ELF-1 (cell line): ENCODE data around the gene BABAM2.

ENCODE experiments used
- DNase-seq: peaks from one replicate; pipeline ENCODE4 v3.0.0-alpha.2; 2016; ENCODE audit warnings: low read depth, low spot score

Gene BABAM2

DNA sequence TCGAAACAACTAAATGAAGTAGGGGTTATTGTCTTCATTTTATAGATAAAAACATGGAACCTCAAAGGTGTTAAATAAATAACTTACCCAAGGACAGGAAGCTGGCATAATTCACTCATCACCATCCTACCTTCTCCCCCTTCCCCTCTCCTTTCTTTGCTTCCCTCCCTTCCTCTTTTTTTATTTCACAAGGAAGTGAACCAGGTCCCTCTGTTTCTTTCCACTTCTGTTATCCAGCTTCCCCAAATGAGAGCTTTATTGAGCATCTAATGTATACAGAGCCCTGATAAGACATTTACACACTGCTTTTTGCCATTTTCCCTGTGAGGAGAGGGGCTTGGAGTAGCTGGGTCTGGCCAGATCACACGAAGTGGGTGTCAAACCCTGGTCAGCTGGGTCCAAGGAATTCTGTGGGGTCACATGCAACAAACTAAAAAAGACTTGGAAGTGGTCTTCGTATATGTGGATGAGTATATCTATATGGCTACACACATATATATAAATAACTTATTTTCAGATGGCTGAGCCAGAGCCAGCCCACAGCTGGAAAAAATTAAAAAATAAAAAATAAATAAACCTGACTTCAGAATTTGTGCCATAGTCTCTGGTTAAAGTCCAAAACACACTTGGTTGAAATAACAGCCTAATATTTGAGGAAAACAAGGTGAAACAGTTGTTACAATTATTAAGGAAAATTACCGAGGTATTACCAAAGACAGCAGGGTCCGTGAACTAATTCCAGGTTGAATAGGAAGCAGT is 452.8 kb downstream of the BABAM2 start:
- DNase-seq, result no peak

DNA sequence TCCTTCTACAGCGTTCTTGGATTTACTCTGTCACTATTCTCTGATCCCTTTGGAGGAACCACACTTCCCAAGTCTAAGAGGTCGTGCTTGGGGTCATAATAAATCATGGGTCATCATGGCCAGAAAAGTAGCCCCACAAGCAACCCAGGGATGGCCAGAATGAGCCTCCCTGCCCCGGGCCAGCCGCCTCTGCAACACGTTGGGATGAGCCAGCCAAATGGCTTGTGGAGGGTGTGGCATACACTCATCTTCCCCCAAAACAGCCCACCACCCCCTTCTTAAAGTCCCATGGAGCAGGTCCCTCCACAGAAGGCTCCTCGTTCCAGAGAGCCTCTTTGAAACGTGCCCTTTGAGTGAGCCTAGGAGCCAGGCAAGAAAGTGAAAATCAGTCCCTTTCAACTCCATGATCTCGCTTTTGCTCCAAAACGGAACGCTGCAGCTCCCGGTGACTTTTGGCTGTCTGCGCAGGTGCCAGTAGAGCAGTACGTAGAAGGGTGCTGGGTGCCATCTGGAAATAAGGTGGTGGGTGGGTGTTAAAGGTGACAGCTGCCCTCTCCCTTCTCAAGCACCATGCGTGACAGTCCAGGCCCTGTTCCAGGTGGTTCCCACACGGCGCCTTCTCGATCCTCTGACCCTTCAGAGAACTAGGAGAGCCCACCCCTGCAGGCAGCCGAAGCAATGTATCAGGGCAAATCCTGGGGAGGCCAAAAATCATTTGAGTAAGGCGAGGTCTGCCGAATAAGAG is 453.6 kb downstream of the BABAM2 start:
- DNase-seq, result no peak

DNA sequence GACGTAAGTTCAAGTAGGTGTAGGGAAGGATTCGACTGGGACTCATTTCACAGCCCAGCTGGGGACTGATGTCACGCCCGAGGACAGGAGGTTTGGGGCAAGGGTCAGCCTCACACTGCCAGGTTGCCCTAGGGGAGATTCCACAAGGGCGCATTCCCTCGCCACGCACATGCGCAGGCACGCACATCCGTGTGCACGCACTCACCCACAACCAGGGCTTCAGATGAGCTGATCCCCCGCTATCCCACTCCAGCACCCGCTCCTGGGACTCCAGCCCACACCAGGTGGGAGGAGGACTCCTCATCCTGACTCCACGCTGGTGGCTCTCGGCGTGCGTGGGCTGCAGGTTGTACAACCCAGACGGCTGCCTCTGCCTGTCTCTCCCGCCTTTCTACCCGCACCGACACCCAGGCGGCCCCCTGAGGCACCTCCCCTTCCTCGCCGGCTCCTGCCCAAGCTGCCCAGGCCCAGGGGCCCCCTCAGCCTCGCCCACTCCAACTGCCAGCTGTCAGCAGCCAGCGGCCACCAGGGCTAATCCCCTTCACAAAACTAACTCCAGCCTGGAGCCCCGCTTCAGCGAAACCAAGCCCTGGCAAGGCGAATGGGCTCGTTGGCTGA is 454.3 kb downstream of the BABAM2 start:
- no peak for DNase-seq

DNA sequence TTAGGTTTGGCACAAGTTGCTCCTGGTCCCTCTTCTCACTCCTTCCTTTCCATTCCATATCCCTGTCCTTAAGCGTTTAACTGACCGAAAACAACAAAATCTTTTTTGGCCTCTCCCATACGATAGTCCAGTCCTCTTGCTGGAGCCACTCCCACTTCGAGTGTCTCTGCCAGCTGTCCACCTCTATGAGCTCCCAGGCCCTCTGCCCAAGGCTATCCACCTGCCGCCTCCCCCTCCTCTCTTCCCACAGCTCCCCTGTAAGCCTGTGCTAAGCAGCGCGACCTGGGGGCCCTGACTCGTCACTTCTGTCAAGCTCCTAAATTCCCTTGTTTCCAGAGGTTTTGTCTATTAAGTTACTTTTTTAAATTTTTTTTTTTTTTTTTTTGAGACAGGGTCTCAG is 455.1 kb downstream of the BABAM2 start:
- DNase-seq, result no peak

DNA sequence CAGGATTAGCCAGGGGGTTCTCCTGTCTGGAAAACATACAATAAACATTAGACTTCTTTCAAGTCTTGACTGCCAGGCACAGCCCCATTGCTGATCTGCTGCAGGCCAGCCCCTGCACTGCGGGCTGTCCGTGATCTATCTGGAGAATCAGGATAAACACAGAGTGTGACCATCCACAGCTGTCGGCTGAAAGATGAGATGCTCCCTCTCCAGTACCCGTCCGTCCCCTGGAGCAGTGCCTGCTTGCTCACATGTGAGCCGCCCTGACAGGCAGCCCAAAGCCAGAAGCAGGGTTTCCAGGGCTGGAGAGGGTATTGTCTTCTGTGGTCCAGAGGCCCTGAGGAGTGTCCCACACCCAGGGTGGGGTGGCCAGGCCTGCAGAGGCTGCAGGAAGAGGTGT is 456.1 kb downstream of the BABAM2 start:
- DNase-seq, result peak; percentile 59

DNA sequence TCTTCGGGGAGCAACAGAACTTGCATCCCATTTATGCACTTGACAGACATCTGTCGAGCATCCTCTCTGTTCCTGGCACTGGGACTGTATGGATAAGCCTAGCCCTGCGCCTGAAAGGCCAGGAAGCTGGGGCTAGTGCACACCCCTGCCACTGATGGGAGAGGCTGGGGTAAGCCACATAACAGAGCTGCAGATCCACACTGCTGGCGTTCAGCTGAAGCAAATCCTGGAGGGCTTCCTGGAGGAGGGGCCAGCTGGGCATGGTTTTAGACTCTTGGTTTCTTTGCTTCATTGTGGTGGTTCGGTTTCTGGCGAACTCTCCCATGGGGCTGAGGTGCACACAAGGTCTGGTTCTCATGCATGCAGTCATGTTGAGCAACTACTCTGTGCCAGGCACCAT is 456.7 kb downstream of the BABAM2 start:
- DNase-seq, result no peak

DNA sequence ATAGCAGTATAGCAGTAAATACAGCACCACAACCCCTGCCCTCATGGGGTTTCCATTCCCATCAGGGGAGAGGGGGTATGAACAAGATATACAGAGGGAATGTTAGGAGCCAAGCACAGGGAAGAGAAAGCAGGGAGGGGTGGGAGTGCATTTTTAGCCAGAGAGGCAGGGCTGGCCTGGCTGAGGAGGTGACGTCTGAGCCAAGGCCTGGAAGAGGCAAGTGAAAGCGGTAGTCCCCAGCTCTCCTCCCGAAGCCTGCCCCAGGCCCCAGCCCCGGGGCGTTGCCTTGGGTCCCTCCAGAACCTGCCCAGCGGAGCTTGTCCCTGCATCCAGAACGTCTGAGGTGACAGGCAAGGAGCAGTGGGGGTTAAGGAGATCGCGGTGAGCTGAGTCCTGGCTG is 457.1 kb downstream of the BABAM2 start:
- no peak for DNase-seq

DNA sequence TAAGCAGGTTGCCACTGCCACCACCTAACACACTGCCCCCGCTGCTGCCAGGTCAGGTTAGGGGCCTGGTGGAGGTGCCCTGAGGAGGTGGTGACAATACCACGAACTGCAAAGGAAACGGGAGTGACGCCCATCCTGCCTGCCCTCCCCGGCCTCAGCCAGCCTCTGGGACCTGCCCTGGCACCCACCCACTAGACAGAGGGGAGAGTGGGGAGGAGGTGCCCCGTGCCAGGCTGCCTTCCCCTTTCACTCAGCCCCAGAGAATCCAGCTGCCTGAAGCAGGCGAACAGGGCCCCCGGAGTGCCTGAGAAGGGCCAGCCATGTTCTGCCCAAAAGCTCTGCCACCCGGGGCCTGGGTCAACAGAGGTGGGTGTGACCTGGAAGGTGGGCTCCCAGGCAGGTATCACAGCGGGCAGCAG is 457.6 kb downstream of the BABAM2 start:
- no peak for DNase-seq

DNA sequence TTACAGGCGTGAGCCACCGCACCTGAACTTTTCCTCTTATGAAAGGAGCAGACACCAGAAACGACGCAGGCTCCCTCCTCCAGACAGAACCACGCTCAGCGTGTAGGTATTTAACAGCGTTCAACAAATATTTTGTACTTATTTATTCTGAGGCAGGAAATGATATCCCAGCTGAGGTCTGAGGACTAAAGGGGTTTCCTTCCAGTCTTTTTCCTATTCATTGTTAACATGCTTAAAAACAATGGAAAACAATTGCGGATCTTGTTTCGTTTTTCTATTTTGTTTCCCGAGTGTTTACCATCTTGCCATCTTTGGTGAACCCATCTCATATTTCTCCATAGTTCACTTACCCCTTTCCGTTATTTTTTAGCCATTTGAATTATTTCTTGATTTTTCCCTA is 458.4 kb downstream of the BABAM2 start:
- no peak for DNase-seq

DNA sequence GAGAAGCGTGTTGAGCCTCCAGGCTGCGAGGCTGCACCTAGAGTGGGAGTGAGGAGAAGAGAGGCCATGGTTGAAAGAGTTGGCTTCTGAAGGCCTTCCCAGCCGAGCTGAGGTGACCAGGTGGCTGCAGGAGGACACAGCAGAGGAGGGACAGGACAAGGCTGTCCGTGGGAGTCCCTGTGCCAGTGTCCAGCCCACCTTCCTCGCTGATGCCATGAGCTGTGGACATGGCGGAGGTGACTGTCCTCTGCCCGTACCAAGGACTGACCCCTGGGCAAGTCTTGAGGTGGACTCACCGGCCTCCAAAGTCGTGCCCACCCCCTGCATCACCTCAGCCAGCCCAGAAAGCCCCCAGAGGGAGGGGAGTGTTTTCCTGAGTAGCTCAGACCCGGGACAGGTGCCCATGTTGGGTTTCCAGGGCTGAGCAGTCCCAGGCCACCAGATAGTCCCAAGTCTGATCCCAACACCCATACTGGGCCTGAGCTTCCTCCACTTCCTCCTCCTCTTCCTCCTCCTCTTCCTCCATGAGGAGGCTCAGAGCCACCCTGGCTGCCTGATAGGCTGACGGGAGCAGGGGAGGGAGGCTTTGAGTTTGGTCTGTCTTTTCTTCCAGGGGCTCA is 459.1 kb downstream of the BABAM2 start:
- no peak for DNase-seq

DNA sequence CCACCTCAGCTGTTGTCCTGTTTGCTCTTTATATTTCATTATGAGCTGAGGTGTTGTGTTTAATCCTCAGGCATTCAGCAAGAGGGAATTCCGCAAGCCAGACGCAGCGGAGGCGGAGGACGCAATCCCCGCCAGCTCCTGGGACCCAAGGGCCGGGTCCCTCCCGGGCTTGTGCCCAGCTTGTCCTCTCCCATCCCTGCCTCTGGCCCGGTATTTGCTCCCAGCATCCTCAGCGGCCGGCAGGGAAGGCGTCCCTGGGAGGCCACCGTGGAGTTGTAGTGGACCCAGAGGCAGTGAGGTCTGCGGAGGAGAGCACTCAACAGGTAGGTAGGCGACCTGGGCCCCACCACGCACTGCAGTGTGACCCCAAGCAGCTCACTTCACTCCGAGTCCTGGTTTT is 459.7 kb downstream of the BABAM2 start:
- DNase-seq, result no peak

DNA sequence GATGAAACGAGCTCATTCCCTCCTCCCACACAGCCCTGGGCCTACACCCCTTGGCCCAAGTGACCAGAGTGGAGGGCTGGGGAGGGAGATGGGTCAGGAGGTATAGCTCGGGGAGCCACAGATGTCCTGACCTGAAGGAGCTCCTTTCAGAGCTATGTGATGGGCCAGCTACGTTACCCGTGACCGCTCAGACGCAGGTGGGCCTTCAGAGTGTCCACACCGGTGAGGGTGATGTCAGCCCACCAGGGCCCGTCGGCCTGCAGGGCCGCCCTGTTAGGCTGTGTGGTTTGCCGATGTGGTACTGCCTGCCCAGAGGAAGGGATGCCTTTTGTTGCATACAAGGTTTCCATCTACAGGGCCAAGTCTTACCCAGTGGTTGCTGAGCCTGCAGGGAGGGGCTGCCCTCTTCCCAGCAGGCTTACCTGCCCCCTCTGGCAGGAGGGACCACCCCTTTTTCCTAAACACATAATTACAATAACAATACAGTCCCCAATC is 460.3 kb downstream of the BABAM2 start:
- no peak for DNase-seq

DNA sequence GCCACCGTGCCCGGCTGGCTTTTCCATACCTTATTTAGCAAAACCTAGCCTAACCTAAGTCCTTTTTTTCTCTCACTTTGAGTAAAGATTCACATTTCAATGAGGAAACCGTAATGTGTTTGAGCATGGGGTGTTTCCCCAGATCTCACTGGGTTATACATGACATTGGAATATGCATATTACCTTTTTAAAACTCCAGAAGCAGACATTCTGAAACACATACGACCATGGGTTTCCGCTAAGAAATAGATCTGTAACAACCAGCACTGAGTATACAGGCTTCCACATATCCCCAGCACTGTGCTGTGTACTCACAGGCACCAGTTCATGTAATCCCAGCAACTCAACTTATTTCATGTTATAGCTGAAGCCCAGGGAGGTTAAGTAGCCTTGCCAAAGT is 461.1 kb downstream of the BABAM2 start:
- DNase-seq, result no peak

DNA sequence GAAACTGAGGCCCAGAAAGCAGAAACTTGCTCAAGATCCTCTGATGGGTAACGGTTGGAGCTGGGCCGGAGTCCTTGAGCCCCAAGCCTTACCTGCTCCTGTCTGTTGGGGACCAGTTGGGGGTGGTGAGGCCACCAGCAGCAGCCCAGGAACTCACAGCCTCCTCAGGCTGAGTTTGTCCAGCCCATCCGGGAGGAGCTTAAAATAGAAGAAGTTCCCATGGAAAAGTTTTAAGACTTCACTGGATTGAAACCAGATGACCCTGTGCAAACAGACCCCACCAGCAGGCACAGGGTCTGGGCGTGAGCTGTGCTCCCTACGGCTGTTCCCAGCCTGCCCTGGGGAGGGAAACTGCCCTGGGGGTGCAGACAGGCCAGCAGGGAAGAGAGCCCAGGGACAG is 461.6 kb downstream of the BABAM2 start:
- peak; percentile 69 for DNase-seq

DNA sequence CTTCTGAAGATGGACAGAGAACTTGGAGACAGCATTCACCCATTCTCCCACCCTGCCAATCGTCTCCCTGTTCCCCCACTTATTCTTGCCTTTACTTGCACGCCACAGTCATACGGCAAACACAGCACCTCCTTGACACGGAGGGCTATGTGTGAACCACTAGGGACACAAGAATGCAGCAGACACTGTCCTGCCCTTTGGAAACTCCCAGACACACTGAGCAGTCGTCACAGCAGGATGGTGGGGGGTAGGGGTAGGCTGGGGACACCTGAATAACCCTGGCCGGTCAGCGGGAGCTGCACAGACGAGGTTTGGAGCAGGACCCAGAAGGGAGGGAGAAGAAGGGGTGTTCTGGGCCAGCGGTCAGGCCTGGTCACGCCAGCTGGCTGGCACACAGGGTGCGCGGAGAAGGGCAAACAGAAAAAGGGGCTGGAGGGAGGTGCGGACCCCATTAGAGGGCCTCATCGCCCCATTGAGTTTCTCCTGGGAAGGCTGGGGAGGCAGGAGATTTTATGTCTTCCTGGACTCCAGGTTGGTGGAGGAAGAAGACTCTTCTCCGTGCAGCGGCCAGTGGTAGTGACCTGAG is 462.2 kb downstream of the BABAM2 start:
- DNase-seq, result no peak

DNA sequence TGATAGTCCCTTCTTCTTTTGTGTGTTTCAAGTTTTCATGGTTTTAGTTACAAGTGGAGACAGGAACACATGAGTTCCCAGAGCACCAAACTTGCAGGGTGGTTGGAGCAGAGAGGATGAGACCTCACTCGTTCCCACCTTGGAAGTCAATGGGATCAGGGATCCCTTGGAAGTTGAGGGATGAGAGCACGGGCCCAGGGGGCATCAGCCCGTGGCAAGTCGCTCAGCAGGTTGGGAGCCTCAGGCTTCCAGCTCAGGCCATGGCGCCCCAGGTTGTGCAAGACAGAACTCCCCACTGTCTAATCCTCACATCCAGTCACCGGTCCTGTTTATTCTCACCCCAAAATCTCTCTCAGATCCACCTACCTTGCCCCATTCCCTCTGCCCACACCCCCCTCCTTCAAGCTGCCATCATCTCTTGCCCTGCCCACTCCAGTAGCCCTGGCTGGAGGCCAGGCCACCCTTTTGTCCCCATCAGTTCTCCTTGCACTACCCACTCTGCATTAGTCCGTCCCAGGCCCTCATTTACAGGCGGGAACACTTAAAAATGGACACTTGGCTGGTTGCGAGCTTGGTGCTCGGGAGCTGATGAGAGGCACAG is 464.5 kb downstream of the BABAM2 start:
- DNase-seq, result no peak

DNA sequence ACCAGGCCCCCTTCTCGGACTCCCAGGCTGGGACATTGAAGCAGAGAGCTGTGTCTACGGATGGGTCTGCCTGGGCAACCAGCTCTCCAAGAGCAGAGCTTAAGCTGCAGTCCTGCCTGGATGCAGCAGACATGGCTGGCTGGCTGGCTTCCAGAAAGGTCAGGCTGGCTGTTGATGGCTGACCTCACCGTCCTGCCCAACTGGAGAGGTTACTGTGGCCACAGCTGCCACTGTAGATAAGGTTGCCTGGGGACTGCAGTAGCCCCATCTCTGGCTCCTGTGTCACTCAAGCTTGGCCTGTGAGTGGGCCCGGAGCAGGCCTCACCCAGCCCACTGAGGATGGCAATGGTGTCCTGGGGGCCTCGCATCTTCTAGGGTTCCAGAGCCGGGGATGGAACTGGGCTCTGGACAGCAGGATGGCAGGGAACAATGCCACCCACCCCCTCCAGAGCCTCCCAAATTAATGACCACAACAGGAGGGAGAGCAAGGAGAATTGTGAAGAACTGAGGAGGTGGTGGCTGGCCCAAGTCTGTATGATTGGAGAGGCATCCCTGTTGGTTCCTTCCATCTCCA is 465.1 kb downstream of the BABAM2 start:
- no peak for DNase-seq

DNA sequence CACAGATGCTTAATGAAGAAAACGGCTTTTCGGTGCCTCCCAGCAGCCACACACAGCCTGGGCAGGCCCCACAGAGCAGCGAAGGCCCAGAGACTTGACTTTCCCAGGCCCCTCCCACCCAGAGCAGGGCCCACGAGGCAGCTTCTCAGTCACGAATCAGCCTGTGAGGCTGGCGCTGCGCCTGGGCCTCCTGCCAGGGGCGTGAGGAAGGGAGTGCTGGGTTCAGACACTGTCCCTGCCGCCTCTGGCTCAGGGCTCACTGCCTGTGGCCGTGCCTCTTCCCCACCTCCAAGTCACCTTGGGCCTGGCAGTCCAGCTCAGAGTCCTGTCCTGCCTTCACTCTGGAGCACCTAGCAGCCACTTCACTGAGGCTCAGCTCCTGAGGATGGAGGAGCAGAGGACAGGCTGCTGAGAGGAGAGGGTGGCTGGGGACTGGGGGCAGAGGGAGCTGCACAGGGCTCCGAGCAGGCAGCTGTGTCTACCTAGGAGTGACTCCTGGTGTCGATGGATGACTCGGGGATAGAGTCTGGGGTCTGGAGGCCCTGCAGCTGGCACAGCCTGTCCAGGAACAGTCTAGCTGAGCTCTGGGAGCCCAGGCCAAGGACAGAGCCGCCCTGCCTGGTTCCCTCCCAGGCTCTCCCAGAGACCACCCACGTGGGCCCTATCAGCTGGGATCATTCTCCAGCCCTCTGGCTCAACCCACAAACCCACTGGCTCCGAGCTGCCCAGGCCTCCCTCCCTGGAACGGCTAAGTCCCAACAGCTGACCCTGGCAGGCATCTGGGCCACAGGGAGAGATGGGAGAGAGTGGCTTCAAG is 465.8 kb downstream of the BABAM2 start:
- DNase-seq, result peak; percentile 50

DNA sequence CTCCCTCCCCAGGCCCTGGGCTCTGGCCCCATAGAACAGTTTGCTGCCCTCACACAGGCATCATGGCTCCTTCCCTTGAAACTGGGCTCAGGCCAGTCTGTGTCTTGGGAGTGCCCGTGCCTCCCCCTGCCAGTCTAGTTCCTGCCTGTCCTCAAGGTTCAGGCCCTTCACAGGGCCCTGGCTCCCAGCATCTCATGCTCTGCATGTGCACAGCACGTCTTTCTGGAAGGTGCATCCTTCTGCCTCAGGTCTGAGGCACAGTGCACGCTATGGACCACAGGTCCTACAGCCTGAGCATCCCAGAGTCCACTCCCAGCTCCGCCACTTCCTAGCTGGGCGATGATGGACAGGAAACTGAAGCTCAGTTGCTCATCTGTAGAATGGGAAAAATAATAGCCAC is 466.5 kb downstream of the BABAM2 start:
- DNase-seq, result no peak
